Activated effector memory CD4-positive, alpha-beta T cell treated with anti-CD3 and anti-CD28 coated beads, Interleukin-2, amount 50 U/mL, for 16 hours (primary cell): ENCODE data around the gene WDR82.

Experiments
- DNase-seq: peaks from one replicate; pipeline ENCODE4 v3.0.0-alpha.2; 2020

WDR82 gene

GRCh38 chr3:52253314-52254304 is 24.8 kb downstream of the WDR82 start:
- peak; percentile 93 for DNase-seq

- peak; percentile 55 for DNase-seq
These were observed 28.3 kb downstream of the WDR82 start for GRCh38 chr3:52250122-52250521.

GRCh38 chr3:52249683-52250082 is 28.8 kb downstream of the WDR82 start:
- no peak for DNase-seq

- DNase-seq = peak; percentile 68
These were observed 29.5 kb downstream of the WDR82 start for GRCh38 chr3:52248816-52249547.

GRCh38 chr3:52248165-52248541 is 30.3 kb downstream of the WDR82 start:
- peak; percentile 62 for DNase-seq

GRCh38 chr3:52247409-52248164 is 30.9 kb downstream of the WDR82 start:
- peak; percentile 62 for DNase-seq

GRCh38 chr3:52246728-52247408 is 31.6 kb downstream of the WDR82 start:
- peak; percentile 73 for DNase-seq

- no peak for DNase-seq
These were observed 32.2 kb downstream of the WDR82 start for GRCh38 chr3:52246264-52246620.

- DNase-seq = peak; percentile 88
These were observed 32.9 kb downstream of the WDR82 start, which contains the start of gene PPM1M for GRCh38 chr3:52245322-52246263. Gene PPM1M (plus strand): TSS chr3:52245759. CDS start chr3:52245825, 66 bp downstream.

- peak; percentile 83 for DNase-seq
These were observed 34.4 kb downstream of the WDR82 start for GRCh38 chr3:52243791-52244628.

- DNase-seq = no peak
These were observed 36.4 kb downstream of the WDR82 start for GRCh38 chr3:52242039-52242438.

- peak; percentile 58 for DNase-seq
These were observed 37.5 kb downstream of the WDR82 start for GRCh38 chr3:52240886-52241370.

- peak; percentile 84 for DNase-seq
These were observed 38.2 kb downstream of the WDR82 start for GRCh38 chr3:52240059-52240885.

GRCh38 chr3:52238761-52239701 is 39.4 kb downstream of the WDR82 start, which contains the start of gene TWF2:
Gene TWF2 (minus strand): TSS chr3:52239158. CDS start chr3:52239016, 142 bp downstream.
- DNase-seq = peak; percentile 95

- no peak for DNase-seq
These were observed 40.2 kb downstream of the WDR82 start for GRCh38 chr3:52238193-52238760.

GRCh38 chr3:52237657-52238172 is 40.7 kb downstream of the WDR82 start:
- DNase-seq = peak; percentile 63

- DNase-seq = no peak
These were observed 41.3 kb downstream of the WDR82 start for GRCh38 chr3:52237006-52237656.
